Measurements from ENCODE around the gene RALGAPA2.
A peak's percentile ranks its signal among the peaks of the same experiment; 100 is the strongest.

The RALGAPA2 gene

DNA sequence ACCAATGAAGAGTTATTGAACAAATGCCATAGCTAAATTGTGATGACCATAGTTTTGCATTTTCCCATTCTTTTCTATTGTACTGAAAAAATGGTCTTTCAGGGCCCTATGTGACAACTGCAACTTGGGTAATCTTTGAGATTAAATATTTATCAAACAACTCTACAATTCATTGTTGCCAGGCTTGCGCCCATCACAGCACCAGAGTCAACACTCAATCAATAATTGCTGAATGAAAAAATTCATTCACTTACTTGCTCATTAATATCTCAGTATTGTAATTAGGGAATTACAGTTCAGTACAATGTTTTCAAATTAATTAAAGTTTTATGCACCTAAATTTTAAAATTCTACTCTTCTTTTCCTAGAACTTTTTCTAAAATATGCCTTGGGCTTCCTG, 7.7 kb upstream of the RALGAPA2 start:
- DNase-seq, result no peak

DNA sequence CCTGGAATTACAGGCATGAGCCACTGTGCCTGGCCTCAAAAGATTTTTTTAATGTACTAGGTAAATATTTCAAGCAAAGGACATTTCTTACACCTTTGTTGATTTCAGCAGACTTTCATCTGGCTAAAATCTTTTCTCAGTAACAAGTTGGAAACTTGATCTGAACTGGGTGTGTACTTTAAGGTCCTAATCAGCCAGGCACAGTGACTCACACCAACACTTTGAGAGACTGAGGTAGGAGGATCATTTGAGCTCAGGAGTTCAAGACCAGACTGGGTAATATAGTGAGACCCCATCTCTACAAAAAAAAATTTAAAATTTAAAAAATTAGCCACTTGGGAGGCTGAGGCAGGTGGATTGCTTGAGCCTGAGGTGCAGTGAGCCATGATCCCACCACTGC, 7.0 kb upstream of the RALGAPA2 start:
- no peak for DNase-seq

DNA sequence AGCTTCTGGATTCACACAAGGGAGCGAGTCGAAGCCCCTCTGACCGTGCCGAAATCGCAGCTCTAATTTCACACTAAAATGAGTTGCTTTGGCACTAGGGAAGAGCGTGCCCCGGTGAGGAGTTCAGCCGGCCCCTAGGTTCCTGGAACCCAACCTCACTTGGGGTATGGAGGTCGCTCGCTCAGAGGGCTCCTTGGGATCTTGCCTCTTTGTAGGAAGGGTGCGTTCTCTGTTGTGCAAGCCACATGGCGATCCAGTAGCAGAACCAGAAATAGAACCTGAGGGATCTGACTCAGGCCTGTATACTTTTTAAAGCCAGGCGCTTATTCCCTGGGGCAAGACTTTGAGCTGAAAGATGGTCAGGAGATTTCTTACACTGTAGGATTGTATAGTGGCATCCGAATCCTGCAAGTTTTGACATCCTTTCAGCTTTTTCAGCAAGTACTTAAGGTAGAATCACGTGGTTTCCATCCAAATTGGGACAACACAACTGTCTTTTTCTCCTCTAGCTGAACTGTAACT, 861 bp upstream of the RALGAPA2 start:
- DNase-seq, result peak; percentile 24

DNA sequence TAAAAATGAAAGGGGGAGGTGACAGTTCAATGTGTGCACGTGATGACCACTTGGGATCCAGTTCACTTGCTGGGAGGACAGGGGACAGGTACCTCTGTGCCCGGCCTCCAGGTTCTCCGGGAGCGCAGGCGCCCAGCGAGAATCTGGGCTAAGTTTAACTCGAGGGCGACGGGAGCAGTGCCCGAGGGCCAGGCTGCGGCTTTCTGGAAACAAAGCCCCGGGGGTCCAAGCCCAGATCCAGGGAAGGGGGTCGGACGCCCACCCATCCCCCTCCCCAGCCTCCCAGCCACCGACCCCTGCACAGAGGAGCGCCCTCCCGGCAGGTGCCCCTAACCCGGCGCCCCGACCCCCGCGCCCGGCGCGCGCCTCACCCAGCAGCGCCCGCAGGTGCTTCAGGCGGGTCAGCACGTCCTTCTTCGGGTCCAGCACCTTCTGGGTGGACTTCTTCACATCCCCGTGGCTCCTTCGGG, 405 bp downstream of the RALGAPA2 start:
- DNase-seq, result no peak

- DNase-seq, result no peak
Measured at GRCh38 chr20:20711413-20711812, 1.0 kb downstream of the RALGAPA2 start.

DNA sequence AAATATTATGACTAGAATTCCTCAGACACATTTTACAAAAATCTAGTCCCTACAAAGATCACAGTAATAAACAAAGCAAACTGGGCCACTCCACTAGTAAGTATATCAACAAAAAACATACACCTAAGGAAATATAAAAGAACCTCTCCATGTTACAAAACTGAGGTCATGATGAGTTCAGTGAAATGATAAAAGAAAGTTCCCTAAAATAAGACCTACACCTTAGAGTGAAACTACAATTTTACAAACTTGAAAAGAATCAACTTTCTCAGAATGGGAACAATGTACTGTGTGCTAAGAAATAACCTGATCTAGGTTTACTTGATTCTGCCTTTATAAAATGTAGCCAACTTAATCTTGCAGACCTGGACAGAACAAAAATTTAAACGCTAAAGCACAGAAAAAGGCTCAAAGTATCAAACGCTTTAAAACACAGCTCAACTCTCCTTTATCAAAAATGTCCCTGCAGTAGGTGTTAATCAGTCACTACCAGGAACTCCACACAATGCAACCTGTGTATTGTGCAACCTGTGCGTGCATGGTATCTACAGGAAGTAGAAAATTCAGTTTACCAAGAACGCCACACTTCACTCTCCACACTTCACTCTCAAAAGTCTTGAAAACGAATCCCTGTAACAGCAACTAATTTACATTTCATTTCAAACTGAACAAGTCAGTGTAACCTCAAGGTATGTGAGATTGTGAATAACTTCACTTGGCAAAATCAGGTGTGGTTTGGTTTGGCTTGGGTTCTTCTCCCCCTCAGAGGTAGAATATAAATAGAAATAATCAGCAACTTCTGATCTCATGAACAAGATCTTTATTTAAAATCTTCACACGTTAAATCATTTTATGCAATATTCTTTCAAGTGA, 1.8 kb downstream of the RALGAPA2 start:
- no peak for DNase-seq

DNA sequence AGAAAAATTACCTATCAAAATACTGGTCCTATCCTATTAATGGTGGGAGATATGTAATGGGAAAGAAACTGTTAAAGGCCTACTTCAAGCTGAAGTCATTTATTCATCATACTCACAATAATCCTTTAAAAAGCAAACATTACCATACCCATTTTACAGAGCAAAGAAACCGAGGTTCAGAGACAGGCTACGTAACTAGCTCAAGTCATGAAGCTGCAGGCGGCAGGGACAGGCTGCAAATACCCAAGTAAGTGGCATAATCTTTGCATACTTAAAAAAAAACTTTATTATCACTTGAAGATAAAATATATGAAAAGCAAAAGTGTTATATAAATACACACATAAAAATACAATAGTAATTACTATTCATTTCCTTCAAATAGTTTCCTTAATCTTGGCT, 2.6 kb downstream of the RALGAPA2 start:
- DNase-seq, result no peak

GRCh38 chr20:20706285-20706684, 6.2 kb downstream of the RALGAPA2 start:
- DNase-seq, result no peak

DNA sequence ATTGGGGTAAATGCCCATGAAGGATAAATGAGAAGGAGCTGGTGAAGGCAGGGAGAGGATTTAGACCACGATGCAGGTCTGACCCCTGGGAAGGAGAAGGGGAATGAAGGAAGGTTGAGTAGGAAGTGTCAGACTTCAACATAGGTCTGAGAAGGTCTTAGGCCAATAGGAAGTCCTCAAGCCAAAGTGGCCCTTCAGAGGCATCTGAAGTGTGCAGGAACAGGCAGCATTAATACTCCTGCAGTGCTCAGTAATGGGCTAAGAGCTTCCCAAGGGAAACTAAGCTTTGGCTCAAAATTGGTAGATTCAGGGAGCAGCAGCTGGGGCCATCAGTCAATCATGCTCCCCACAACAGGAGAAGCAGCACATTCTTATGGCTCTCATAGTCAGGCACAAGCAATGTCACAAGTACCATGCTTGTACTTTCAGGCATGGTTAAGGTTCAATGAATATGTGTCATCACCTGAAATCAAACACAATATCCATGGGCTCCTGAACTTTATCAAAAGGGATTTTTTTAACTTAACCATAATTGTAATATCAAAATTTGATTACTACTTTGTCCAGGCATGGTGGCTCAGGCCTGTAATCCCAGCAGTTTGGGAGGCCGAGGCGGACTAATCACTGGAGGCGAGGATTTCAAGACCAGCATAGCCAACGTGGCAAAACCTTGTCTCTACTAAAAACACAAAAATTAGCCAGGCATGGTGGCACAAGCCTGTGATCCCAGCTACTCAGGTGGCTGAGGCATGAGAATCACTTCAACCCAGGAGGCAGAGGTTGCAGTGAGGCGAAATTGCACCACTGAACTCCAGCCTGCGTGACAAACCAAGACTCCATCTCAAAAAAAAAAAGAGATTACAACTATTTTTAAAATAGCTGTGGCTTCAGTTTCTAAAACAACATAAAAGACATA, 9.9 kb downstream of the RALGAPA2 start:
- no peak for DNase-seq

- DNase-seq, result no peak
Measured at GRCh38 chr20:20699917-20700316, 12.5 kb downstream of the RALGAPA2 start.

GRCh38 chr20:20699144-20699543, 13.3 kb downstream of the RALGAPA2 start:
- no peak for DNase-seq

DNA sequence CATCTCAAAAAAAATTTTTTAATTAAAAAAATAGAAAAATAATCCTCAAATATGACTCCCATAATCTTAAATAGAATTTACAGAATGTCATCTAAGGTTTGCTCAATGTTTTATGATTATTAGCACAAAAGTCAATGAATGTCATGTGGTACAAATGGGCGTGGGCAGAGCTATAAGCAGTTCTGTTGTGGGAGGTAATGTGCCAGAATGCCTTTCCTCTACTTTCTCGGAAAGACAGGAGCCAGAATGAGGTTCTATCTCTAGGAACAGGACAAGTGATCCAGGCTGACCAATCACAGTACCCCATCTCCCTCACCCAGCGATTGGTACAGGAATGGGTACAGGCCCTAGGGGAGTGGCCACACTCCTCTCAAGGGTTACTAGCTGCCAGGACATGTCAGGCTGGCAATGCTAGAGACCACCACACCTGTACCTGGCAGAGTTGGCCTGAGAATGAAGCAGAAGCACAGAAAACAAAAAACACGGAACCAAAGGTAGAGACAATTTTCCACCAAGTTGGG, 15.1 kb downstream of the RALGAPA2 start:
- DNase-seq, result no peak

DNA sequence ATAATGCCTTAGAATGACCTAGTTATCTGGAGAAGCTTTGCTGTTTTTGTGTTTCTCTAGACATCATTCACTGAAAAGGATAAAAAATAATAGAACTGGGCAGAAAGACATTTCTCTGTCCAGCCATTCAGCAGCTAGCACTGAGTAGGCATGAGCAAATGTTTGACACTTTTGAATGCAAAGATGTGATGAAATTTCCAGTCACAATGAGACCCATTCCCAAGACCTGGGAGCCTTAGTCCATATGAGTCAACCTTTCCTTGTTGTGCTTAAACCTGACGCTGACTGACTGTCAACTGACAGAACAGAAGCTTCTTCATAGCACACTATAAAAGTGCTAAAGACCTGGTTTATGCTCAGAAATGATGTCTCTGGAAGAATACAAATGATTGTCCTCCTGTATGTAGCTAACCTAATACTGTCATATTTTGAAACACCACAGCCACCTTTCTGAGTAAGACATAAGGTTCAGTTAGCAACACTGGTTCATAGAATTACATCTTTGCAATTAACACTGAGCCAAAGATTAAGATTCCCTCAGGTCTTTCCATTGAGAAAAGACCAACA, 17.1 kb downstream of the RALGAPA2 start:
- no peak for DNase-seq

GRCh38 chr20:20694591-20694990, 17.9 kb downstream of the RALGAPA2 start:
- no peak for DNase-seq

DNA sequence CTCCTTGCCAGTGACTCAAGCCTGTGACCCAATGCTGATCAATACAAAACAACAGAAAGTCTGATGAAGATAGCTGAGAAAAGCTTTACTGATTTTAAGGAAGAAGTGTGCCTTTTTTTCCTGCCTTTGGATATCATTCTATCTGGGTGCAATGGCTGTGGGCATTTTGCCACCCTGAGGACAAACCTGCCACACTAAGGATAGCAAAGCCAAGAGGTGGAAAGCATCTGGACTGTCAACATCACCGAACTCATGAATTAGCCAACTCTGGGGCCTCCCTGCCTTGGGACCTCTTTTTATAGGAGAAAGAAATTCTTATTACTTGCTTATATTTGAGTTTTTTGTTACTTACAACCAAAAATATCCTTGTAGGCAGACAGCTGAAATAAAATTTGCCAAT, 19.9 kb downstream of the RALGAPA2 start:
- DNase-seq, result no peak

- no peak for DNase-seq
Measured at GRCh38 chr20:20691477-20692235, 20.8 kb downstream of the RALGAPA2 start.

DNA sequence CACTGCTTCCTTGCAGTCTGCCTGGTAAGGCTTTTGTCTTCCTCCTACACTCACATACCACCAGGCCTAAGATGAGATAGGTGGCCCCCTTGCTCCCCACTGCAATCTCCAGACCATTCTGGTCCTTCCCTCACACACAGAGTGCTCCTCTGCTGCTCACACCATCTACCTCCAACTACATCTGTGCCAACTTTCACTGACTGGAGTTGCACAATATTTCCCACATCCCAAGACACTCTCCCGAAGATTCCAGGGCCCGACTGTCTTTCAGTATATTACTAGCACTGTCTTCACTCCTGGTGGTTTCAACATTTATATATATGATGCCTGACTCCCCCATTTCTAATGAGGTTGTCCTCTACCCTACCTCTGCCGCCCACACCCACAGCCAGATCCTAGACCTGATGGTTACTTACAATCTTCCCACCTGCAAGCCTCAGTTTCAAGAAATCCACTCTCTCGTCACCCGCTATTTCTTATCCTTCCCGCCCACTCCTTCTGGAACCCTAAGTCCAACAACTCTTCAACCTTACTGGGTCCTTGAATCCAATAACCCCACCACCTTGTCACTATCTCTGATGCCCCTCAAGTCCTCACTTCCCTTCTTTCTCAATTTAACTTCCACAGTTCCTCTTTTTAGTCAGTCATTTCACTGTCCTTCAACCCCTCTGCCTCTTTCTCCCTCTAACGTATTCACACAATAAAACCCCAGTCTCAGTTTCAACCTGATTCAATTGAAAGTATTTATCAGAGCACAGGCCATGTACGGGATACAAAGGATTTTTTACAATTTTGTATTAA, 21.6 kb downstream of the RALGAPA2 start:
- no peak for DNase-seq

- no peak for DNase-seq
Measured at GRCh38 chr20:20687319-20687718, 25.1 kb downstream of the RALGAPA2 start.

DNA sequence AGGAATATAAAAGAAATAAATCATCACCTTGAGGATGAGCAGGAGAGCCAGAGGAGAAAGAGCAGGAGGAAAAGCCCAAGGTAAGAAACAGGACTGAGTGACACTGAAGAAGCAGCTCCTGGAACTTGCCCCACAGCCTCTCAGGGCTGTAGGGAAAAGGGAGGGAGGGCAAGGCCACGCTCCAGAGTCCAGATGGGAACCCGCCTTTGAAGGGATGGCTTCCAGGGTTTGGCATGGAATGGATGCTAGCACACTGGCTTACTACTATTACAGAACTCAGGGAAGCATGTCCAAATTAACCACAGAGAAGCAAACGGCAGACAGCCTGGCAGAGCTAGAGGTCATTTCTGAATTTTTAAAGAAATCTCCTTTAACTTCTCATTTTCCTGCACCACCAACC, 26.8 kb downstream of the RALGAPA2 start:
- DNase-seq, result no peak

DNA sequence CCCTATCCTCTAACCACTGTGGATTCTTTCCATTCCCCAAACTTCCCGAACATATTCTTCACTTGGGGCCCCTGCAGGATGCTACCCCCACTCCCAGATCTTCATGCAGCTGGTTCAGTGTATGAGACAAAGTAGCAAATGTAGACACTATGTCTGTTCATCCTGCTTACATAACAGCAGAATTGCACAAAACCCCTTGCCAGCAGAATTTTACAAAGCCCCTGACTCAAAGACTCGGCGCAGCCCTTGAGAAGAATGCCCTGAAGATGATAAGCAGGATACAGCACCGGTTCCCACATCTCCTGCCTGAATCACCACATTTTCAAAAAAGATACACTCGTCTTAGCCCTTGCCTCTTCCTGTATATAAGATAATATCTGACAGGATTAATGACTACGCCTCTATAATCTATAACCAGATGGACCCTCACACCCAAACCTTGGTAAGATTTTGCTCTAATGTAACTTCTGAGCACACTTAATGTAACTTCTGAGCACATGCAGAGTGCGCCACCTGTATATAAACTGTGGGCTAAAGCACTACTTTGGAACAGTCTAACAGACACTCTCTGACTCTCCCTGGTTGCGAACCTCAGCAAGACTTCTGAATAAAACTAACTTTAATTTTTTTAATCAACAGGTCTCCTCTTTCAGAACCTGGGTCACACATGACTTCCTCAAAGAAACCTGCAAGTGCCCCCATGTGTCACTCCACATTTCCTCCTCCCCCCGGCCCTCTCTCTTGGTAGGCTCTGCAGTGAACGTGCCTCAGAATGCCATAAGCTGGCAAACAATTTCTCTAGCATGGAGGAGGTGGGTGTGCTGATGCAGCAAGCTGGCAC, 28.7 kb downstream of the RALGAPA2 start:
- no peak for DNase-seq

Measured in femur (tissue), 1 donor.